Lower lobe of right lung (tissue), 2 donors: ENCODE results near the gene GUCD1. TPM values are rescaled to one million over a fixed set of nuclear protein-coding genes. Genes with fewer than 3 reads are reported as not detected.

Source experiments
- ATAC-seq, 2 donors: fragments of 200-7000 bp; cut with Tn5 transposase; one replicate each; pipeline ENCODE4 v1.9.1; 2020 to 2022; ENCODE audit warnings: mild to moderate bottlenecking in 2 of 2, moderate library complexity in 2 of 2
- DNase-seq: peaks from one replicate; pipeline ENCODE4 v3.0.0-alpha.2; 2020
- H3K27ac ChIP-seq: fragments of 200-600 bp; one replicate; pipeline ENCODE4 v1.8.0; 2022
- H3K27me3 ChIP-seq: fragments of 200-600 bp; one replicate; pipeline ENCODE4 v1.8.0; 2022; ENCODE audit warnings: low read depth
- H3K36me3 ChIP-seq: fragments of 200-600 bp; one replicate; pipeline ENCODE4 v1.8.0; 2022; ENCODE audit warnings: mild to moderate bottlenecking
- H3K4me1 ChIP-seq: fragments of 200-600 bp; one replicate; pipeline ENCODE4 v1.8.0; 2022
- H3K4me3 ChIP-seq: fragments of 200-600 bp; one replicate; pipeline ENCODE4 v1.8.0; 2022; ENCODE audit warnings: mild to moderate bottlenecking
- H3K9me3 ChIP-seq: fragments of 200-600 bp; one replicate; pipeline ENCODE4 v1.8.0; 2022
- intact Hi-C: fragments of 100-400 bp; cut with DNase I; formaldehyde crosslinking; loops from one replicate; pipeline ENCODE4 v1.11.0; 2022
- total RNA-seq: library from RNA; stranded (reverse); fragmentation: NEBNext Ultra II Directional; extraction: Animal tissue kit (Norgen Biotek cat#: 25700); gene quantifications from one replicate; pipeline ENCODE4 v1.2.1, GENCODE V29; 2021
- TF ChIP-seq, protein P1 (sequence below): fragments of 200-600 bp; IDR thresholded peaks from one replicate; pipeline ENCODE4 v1.8.0; 2022; ENCODE audit warnings: antibody characterized with exemption, mild to moderate bottlenecking
- donor health status: DM: no; HTN: yes; CAD: no; lungs with severe emphysema.

Gene GUCD1
- total RNA-seq, 1 donor from 2014 or later, result 120 TPM

DNA sequence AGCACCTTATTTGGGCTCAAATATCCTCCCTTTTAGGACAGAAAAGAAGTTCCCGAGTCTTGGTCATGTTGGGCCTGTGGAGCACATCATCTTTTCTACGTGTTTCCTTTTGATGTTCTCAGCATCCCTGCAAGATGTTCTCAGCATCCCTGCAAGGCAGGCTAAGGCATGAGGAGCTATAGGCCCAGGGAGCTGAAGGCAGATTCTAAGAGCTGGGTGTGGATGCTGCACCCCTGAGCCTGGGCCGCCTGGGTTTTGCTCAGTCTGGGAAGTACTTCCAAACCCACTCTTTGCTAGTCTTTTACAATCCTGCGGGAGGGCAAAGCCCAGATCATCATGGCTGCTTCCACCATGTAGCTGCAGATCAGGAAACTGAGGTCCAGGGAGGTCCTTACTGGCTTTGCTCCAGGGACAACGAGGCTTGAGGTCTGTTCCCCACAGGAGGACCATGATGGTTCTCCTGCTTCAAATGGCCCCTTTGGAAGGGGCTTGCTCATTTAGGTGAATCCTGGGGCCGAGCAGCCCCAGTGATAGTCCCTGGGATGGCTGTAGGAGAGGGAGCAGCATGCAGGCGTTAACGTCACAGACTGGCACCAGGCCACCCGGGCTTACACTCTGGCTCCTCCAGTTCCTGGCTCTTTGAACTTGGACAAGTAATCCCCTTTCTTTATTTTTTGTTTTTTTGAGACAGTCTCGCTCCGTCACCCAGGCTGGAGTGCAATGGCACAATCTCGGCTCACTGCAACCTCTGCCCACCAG is 27.3 kb upstream of the GUCD1 start:
- Histone ChIP-seq H3K27me3 (no peaks in the 10 kb centered on the region), H3K9me3 (no peaks in the 10 kb centered on the region), H3K27ac (no peak overlapping the region), H3K4me3 (no peak overlapping the region), H3K4me1 (peaks cover 24% of the 10 kb centered on the region), H3K36me3 (peaks cover 22% of the 10 kb centered on the region)
- ATAC-seq, result no peak
- no peak for DNase-seq
- TF ChIP-seq, protein P1, sequence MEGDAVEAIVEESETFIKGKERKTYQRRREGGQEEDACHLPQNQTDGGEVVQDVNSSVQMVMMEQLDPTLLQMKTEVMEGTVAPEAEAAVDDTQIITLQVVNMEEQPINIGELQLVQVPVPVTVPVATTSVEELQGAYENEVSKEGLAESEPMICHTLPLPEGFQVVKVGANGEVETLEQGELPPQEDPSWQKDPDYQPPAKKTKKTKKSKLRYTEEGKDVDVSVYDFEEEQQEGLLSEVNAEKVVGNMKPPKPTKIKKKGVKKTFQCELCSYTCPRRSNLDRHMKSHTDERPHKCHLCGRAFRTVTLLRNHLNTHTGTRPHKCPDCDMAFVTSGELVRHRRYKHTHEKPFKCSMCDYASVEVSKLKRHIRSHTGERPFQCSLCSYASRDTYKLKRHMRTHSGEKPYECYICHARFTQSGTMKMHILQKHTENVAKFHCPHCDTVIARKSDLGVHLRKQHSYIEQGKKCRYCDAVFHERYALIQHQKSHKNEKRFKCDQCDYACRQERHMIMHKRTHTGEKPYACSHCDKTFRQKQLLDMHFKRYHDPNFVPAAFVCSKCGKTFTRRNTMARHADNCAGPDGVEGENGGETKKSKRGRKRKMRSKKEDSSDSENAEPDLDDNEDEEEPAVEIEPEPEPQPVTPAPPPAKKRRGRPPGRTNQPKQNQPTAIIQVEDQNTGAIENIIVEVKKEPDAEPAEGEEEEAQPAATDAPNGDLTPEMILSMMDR, result no peak
- intact Hi-C loops, result no loop called here

- TF ChIP-seq, protein P1, result no peak
- ATAC-seq (no peak), DNase-seq (no peak)
- H3K9me3 ChIP-seq, result no peaks in the 10 kb centered on the region
- H3K36me3 ChIP-seq, result peaks cover 18% of the 10 kb centered on the region
- peaks cover 24% of the 10 kb centered on the region for H3K4me1 ChIP-seq
- intact Hi-C loops, result no loop called here
- H3K27me3 ChIP-seq, result no peaks in the 10 kb centered on the region
- H3K4me3 ChIP-seq, result no peak overlapping the region
- no peak overlapping the region for H3K27ac ChIP-seq
These were observed 25.3 kb upstream of the GUCD1 start for GRCh38 chr22:24580276-24580675.

DNA sequence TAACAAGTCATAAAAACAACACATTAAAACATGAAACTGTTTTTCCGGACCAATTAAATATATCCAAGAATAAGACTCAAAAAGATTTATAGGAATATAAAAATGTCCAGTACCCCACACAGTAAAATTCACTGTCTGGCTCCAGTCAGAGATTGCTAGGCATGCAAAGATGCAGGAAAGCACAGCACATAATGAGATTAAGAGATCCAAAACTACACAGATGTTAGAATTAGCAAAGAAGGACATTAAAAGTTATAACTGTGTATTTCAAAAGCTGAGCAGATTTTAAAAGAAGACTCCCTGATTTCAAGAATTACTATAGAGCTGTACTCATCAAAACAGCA is 24.3 kb upstream of the GUCD1 start:
- TF ChIP-seq, protein P1, result no peak
- Histone ChIP-seq H3K4me1 (peaks cover 22% of the 10 kb centered on the region), H3K36me3 (peaks cover 22% of the 10 kb centered on the region), H3K27me3 (no peaks in the 10 kb centered on the region), H3K27ac (no peak overlapping the region), H3K9me3 (no peaks in the 10 kb centered on the region), H3K4me3 (no peak overlapping the region)
- intact Hi-C loops, result no loop called here
- no peak for ATAC-seq
- no peak for DNase-seq

- no peaks in the 10 kb centered on the region for H3K27me3 ChIP-seq
- intact Hi-C loops, result no loop called here
- peaks cover 15% of the 10 kb centered on the region for H3K4me1 ChIP-seq
- no peaks in the 10 kb centered on the region for H3K9me3 ChIP-seq
- TF ChIP-seq, protein P1, result no peak
- DNase-seq, result no peak
- peak in 1 of 2 donors; percentile 15 for ATAC-seq
- no peak overlapping the region for H3K4me3 ChIP-seq
- peaks cover 28% of the 10 kb centered on the region for H3K36me3 ChIP-seq
- no peak overlapping the region for H3K27ac ChIP-seq
These were observed 23.7 kb upstream of the GUCD1 start for GRCh38 chr22:24578355-24579257.

DNA sequence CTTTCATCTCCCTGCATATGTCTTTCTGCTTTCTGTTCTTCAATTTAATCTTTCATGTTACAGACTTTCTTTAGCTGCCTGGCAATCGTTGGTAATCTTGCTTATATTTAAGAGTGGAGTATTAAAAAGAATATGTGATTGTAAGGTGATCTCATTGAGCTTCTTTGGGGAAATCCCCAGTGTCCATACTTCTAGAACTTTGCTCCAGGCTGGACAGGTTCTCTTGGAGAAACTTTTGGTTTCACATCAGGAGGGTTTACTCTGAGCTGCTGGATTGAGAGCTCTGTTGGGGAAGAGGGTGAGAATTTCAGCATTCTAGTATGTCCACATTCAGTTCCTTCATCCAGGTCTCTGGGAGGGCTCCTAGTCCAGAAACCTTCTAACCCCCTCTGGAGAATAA is 21.8 kb upstream of the GUCD1 start:
- no peak overlapping the region for H3K27ac ChIP-seq
- no peak for DNase-seq
- intact Hi-C loops, result no loop called here

More for the DNA sequence above, 21.8 kb upstream of the GUCD1 start:
- TF ChIP-seq, protein P1, result no peak
- no peak overlapping the region for H3K4me3 ChIP-seq
- H3K27me3 ChIP-seq, result no peaks in the 10 kb centered on the region
- ATAC-seq, result no peak
- no peaks in the 10 kb centered on the region for H3K9me3 ChIP-seq
- H3K36me3 ChIP-seq, result peaks cover 47% of the 10 kb centered on the region
- H3K4me1 ChIP-seq, result peaks cover 9% of the 10 kb centered on the region
